H9 (cell line): ENCODE measurements around the gene IRAK1BP1. TPM values are rescaled to one million over a fixed set of nuclear protein-coding genes. Genes with fewer than 3 reads are reported as not detected.

Experiments
- DNase-seq: peaks from one replicate; pipeline ENCODE4 v3.0.0-alpha.2; 2017
- H2AFZ ChIP-seq: one replicate; pipeline ENCODE4 v1.6.1; 2013; ENCODE audit warnings: mild to moderate bottlenecking, low read length, control low read depth, moderate library complexity
- H2AK5ac ChIP-seq: 2 replicates; pipeline ENCODE4 v1.6.1; 2013; ENCODE audit warnings: low read length, control low read depth, mixed read lengths; ENCODE audit not compliant: insufficient read length
- H2BK120ac ChIP-seq: one replicate; pipeline ENCODE4 v1.6.1; 2013; ENCODE audit warnings: low read depth, mild to moderate bottlenecking, low read length, control low read depth, inconsistent platforms; ENCODE audit not compliant: poor library complexity, severe bottlenecking
- H2BK12ac ChIP-seq: 2 replicates; pipeline ENCODE4 v1.6.1; 2013; ENCODE audit warnings: low read length, control low read depth, mixed read lengths, low read depth; ENCODE audit not compliant: insufficient read length
- H2BK15ac ChIP-seq: 2 replicates; pipeline ENCODE4 v1.6.1; 2013; ENCODE audit warnings: low read depth, low read length, control low read depth
- H2BK20ac ChIP-seq: one replicate; pipeline ENCODE4 v1.6.1; 2013; ENCODE audit warnings: low read depth, mild to moderate bottlenecking, low read length, control low read depth, inconsistent platforms; ENCODE audit not compliant: poor library complexity, severe bottlenecking
- H2BK5ac ChIP-seq: 2 replicates; pipeline ENCODE4 v1.6.1; 2013; ENCODE audit warnings: low read length, control low read depth, mixed read lengths; ENCODE audit not compliant: insufficient read length
- H3K14ac ChIP-seq: 2 replicates; pipeline ENCODE4 v1.6.1; 2013; ENCODE audit warnings: low read length, control low read depth; ENCODE audit not compliant: insufficient read depth
- H3K18ac ChIP-seq: 2 replicates; pipeline ENCODE4 v1.6.1; 2013; ENCODE audit warnings: low read depth, mild to moderate bottlenecking, mixed read lengths, low read length, control low read depth; ENCODE audit not compliant: insufficient read length
- H3K23ac ChIP-seq: 2 replicates; pipeline ENCODE4 v1.6.1; 2013; ENCODE audit warnings: low read length, control low read depth, mixed read lengths, low read depth; ENCODE audit not compliant: insufficient read length
- H3K23me2 ChIP-seq: 2 replicates; pipeline ENCODE4 v1.6.1; 2013; ENCODE audit warnings: low read depth, mild to moderate bottlenecking, mixed read lengths, low read length, control low read depth; ENCODE audit not compliant: insufficient read length, poor library complexity, severe bottlenecking
- H3K27ac ChIP-seq: 2 replicates; pipeline ENCODE4 v1.5.1; 2013; ENCODE audit warnings: low read length, control low read depth, mixed read lengths, low read depth; ENCODE audit not compliant: insufficient read length
- H3K27me3 ChIP-seq: 2 replicates; pipeline ENCODE4 v1.6.1; 2013; ENCODE audit warnings: low read length, control low read depth, inconsistent platforms; ENCODE audit not compliant: insufficient read depth
- H3K4ac ChIP-seq: 2 replicates; pipeline ENCODE4 v1.6.1; 2013; ENCODE audit warnings: low read depth, mild to moderate bottlenecking, control low read depth, inconsistent platforms, low read length, moderate library complexity
- H3K4me1 ChIP-seq: 2 replicates; pipeline ENCODE4 v1.6.1; 2013; ENCODE audit warnings: low read length, control low read depth, inconsistent platforms; ENCODE audit not compliant: insufficient read depth
- H3K4me2 ChIP-seq: 2 replicates; pipeline ENCODE4 v1.6.1; 2013; ENCODE audit warnings: low read length, control low read depth, mixed read lengths; ENCODE audit not compliant: insufficient read length, insufficient read depth
- H3K56ac ChIP-seq: 2 replicates; pipeline ENCODE4 v1.6.1; 2013; ENCODE audit warnings: low read depth, mild to moderate bottlenecking, mixed read lengths, low read length, control low read depth; ENCODE audit not compliant: insufficient read length
- H3K79me1 ChIP-seq: 2 replicates; pipeline ENCODE4 v1.6.1; 2013; ENCODE audit warnings: low read depth, mild to moderate bottlenecking, moderate library complexity, low read length, control low read depth, inconsistent platforms; ENCODE audit not compliant: insufficient read depth, poor library complexity, severe bottlenecking
- H3K79me2 ChIP-seq: 2 replicates; pipeline ENCODE4 v1.6.1; 2013; ENCODE audit warnings: low read length, control low read depth, inconsistent platforms; ENCODE audit not compliant: insufficient read depth
- H3K9ac ChIP-seq: 2 replicates; pipeline ENCODE4 v1.6.1; 2013; ENCODE audit warnings: low read length, control low read depth, mixed read lengths; ENCODE audit not compliant: insufficient read length; ENCODE audit errors: extremely low read depth
- H3K9me3 ChIP-seq: one replicate; pipeline ENCODE4 v1.6.1; 2013; ENCODE audit warnings: low read depth, low read length, inconsistent platforms; ENCODE audit not compliant: control insufficient read depth
- H3T11ph ChIP-seq: one replicate; pipeline ENCODE4 v1.6.1; 2013; ENCODE audit warnings: mild to moderate bottlenecking, low read length, control low read depth, inconsistent platforms
- H4K20me1 ChIP-seq: one replicate; pipeline ENCODE4 v1.6.1; 2013; ENCODE audit not compliant: control insufficient read depth, insufficient read length, insufficient read depth
- H4K5ac ChIP-seq: 2 replicates; pipeline ENCODE4 v1.6.1; 2013; ENCODE audit warnings: low read depth, mild to moderate bottlenecking, mixed read lengths, low read length, control low read depth; ENCODE audit not compliant: insufficient read length
- H4K8ac ChIP-seq: replicated peaks from 2 replicates; pipeline ENCODE4 v1.6.1; 2013; ENCODE audit warnings: low read length, control low read depth, mixed read lengths, low read depth; ENCODE audit not compliant: insufficient read length
- H4K91ac ChIP-seq: 2 replicates; pipeline ENCODE4 v1.6.1; 2013; ENCODE audit warnings: low read depth, mild to moderate bottlenecking, moderate library complexity, mixed read lengths, low read length, control low read depth; ENCODE audit not compliant: insufficient read length
- H3K27ac Mint-ChIP-seq, 3 experiments: 2 replicates in 2 of 3; 3 replicates in 1 of 3; pipeline ENCODE4 v1.8.0; 2020 to 2021; ENCODE audit warnings: mixed read lengths in 3 of 3, mild to moderate bottlenecking in 1 of 3, moderate library complexity in 1 of 3
- H3K27me3 Mint-ChIP-seq: 2 replicates; pipeline ENCODE4 v1.8.0; 2021; ENCODE audit warnings: low read depth, mild to moderate bottlenecking, moderate library complexity, mixed read lengths
- H3K36me3 Mint-ChIP-seq, 3 experiments: 2 replicates in 2 of 3; 3 replicates in 1 of 3; pipeline ENCODE4 v1.8.0; 2020 to 2021; ENCODE audit warnings: low read depth in 3 of 3, mixed read lengths in 3 of 3; ENCODE audit not compliant: insufficient read depth in 1 of 3
- H3K4me1 Mint-ChIP-seq, 2 experiments: 2 replicates each; pipeline ENCODE4 v1.8.0; 2020; ENCODE audit warnings: mixed read lengths in 2 of 2
- H3K4me3 Mint-ChIP-seq, 2 experiments: 2 replicates in 1 of 2; 3 replicates in 1 of 2; pipeline ENCODE4 v1.8.0; 2020 to 2021; ENCODE audit warnings: mild to moderate bottlenecking in 2 of 2, mixed read lengths in 2 of 2, moderate library complexity in 1 of 2
- H3K9me3 Mint-ChIP-seq, 2 experiments: 2 replicates in 1 of 2; 3 replicates in 1 of 2; pipeline ENCODE4 v1.8.0; 2020; ENCODE audit warnings: mild to moderate bottlenecking in 2 of 2, mixed read lengths in 2 of 2, moderate library complexity in 1 of 2
- CTCF ChIP-seq: fragments of 200-600 bp; sonication (generic); conservative IDR thresholded peaks from 3 replicates; pipeline ENCODE4 v1.8.0; 2021; ENCODE audit warnings: antibody characterized with exemption, mild to moderate bottlenecking
- total RNA-seq: library from RNA; stranded (reverse); gene quantifications from 2 replicates; pipeline ENCODE4 v1.2.1, GENCODE V29; 2021

The IRAK1BP1 gene
- total RNA-seq, 1 experiment from 2014 or later: 3.8 TPM

DNA sequence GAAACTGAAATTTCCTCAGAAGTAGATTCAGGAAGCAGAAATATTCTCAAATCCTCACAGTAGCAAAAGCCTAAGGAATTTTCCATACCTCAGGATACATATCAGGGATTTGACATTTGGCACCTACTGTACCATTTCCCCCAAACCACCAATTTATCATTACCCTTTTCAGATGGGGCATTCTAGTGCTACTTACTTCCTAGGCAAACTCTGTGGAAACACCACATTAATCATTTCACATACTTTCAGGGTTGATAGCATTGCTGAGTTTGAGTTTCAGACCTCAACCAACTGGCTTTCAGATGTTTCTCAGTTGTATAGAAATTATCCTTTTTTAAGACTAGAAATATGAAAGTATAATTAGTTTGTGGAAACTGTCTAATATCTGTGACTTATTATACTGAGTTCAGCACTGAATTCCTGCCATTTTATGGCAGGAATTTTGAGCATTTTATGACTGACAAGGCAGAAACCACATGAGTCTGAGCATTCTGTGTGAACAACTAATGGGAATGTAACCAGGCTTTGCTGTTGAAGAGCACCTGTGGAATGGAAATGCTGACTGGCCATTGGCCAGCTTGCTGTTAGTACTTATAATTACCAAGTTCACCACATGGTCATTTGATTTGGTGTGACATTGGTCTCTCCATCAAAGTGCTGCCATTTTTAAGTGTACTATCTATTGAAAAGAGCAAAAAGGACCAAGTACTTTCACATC lies 35.1 kb upstream of the IRAK1BP1 start:
- no peaks in the 10 kb centered on the region for H3K79me2 ChIP-seq
- no peak overlapping the region for H3K9ac ChIP-seq
- no peaks in the 10 kb centered on the region for H3K9me3 Mint-ChIP-seq
- H2BK5ac ChIP-seq: no peak overlapping the region
- H3K4me2 ChIP-seq: no peak overlapping the region
- no peak overlapping the region for H4K8ac ChIP-seq
- no peak overlapping the region for H3T11ph ChIP-seq
- H3K56ac ChIP-seq: no peak overlapping the region
- no peak overlapping the region for H3K4ac ChIP-seq
- no peak overlapping the region for H4K5ac ChIP-seq
- H2BK15ac ChIP-seq: no peak overlapping the region
- H2AFZ ChIP-seq: no peak overlapping the region
- H3K27me3 ChIP-seq: no peaks in the 10 kb centered on the region
- DNase-seq: no peak
- no peak overlapping the region for H3K18ac ChIP-seq
- H3K27me3 Mint-ChIP-seq: no peaks in the 10 kb centered on the region
- H4K20me1 ChIP-seq: no peaks in the 10 kb centered on the region
- H3K4me1 ChIP-seq: no peaks in the 10 kb centered on the region
- H3K23ac ChIP-seq: no peak overlapping the region
- no peak overlapping the region for H3K27ac Mint-ChIP-seq
- no peak overlapping the region for H3K14ac ChIP-seq
- no peaks in the 10 kb centered on the region for H3K79me1 ChIP-seq
- no peak overlapping the region for H2BK12ac ChIP-seq
- H3K9me3 ChIP-seq: no peaks in the 10 kb centered on the region
- no peak for TF ChIP-seq CTCF
- H2AK5ac ChIP-seq: no peak overlapping the region
- H3K4me1 Mint-ChIP-seq: no peaks in the 10 kb centered on the region
- H3K27ac ChIP-seq: no peak overlapping the region
- no peak overlapping the region for H3K4me3 Mint-ChIP-seq
- no peak overlapping the region for H2BK120ac ChIP-seq
- H4K91ac ChIP-seq: no peak overlapping the region
- no peaks in the 10 kb centered on the region for H3K36me3 Mint-ChIP-seq
- no peak overlapping the region for H2BK20ac ChIP-seq
- no peaks in the 10 kb centered on the region for H3K23me2 ChIP-seq
